22Rv1 (cell line): ENCODE data around the gene FBXW12.

Experiments
- ZFX ChIP-seq: fragments of 450-650 bp; IDR thresholded peaks from 2 replicates; pipeline ENCODE4 v1.6.1; 2017; ENCODE audit warnings: antibody characterized with exemption, borderline replicate concordance
- TF ChIP-seq, protein P1 (sequence below): fragments of 450-650 bp; IDR thresholded peaks from 2 replicates; pipeline ENCODE4 v1.5.1; 2017; ENCODE audit warnings: mild to moderate bottlenecking

DNA sequence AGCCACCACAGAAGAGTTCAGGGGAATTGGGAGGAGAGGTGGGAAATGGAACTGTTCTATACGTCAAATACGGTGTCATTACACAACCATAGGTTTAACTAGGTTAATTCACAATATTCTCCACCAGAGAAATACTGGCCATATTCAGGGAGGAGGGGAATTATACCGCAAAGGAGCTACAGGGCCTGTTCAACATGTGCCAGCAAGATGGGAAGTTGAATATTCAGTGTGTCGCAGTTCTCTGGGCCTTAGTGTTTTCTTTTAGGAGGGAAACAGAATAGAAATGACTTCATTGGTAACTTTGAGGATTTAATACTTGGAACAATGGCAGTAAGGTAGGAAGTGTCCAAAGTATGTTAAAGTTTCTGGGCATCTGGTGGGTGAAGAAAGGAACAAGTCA is 18.0 kb upstream of the FBXW12 start:
- TF ChIP-seq, protein P1, sequence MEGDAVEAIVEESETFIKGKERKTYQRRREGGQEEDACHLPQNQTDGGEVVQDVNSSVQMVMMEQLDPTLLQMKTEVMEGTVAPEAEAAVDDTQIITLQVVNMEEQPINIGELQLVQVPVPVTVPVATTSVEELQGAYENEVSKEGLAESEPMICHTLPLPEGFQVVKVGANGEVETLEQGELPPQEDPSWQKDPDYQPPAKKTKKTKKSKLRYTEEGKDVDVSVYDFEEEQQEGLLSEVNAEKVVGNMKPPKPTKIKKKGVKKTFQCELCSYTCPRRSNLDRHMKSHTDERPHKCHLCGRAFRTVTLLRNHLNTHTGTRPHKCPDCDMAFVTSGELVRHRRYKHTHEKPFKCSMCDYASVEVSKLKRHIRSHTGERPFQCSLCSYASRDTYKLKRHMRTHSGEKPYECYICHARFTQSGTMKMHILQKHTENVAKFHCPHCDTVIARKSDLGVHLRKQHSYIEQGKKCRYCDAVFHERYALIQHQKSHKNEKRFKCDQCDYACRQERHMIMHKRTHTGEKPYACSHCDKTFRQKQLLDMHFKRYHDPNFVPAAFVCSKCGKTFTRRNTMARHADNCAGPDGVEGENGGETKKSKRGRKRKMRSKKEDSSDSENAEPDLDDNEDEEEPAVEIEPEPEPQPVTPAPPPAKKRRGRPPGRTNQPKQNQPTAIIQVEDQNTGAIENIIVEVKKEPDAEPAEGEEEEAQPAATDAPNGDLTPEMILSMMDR, result no peak
- no peak for TF ChIP-seq ZFX
